ENCODE results near the gene ARL2.
"Not testable (repeated sequence)": the region's sequence is repeated elsewhere in the genome, so short reads cannot be mapped to it uniquely, and the experiment has no call there.

The ARL2 gene

DNA sequence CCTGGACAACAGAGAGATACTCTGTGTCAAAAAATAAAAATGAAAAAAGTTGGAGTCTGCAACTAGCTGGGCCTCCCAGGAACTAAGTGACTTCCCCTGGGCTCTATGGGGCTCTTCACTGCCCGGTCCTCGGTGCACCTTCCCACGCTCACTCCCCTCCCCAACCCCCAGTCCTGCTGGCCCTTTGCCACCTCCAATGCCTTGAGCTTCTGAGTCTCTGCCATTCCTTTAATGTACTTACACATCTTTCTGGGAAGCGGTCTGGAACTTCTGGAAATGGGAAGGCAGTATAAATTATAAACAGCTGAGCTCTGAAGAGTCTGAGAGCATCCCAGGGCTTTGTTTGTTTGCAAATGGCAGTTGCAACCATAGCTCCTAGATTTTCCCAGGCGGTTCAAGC lies 11.3 kb upstream of the ARL2 start:
- TF ChIP-seq, protein P1, sequence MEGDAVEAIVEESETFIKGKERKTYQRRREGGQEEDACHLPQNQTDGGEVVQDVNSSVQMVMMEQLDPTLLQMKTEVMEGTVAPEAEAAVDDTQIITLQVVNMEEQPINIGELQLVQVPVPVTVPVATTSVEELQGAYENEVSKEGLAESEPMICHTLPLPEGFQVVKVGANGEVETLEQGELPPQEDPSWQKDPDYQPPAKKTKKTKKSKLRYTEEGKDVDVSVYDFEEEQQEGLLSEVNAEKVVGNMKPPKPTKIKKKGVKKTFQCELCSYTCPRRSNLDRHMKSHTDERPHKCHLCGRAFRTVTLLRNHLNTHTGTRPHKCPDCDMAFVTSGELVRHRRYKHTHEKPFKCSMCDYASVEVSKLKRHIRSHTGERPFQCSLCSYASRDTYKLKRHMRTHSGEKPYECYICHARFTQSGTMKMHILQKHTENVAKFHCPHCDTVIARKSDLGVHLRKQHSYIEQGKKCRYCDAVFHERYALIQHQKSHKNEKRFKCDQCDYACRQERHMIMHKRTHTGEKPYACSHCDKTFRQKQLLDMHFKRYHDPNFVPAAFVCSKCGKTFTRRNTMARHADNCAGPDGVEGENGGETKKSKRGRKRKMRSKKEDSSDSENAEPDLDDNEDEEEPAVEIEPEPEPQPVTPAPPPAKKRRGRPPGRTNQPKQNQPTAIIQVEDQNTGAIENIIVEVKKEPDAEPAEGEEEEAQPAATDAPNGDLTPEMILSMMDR (IDR thresholded peaks at IDR 0.05; ENCODE audit: insufficient read depth, low read length) = no peak
- TF ChIP-seq SPI1 (IDR thresholded peaks at IDR 0.05; ENCODE audit: borderline replicate concordance, low read depth) = no peak
- no peak for TF ChIP-seq GABPA (IDR thresholded peaks at IDR 0.05; ENCODE audit: low read depth)
- TF ChIP-seq, protein P2, sequence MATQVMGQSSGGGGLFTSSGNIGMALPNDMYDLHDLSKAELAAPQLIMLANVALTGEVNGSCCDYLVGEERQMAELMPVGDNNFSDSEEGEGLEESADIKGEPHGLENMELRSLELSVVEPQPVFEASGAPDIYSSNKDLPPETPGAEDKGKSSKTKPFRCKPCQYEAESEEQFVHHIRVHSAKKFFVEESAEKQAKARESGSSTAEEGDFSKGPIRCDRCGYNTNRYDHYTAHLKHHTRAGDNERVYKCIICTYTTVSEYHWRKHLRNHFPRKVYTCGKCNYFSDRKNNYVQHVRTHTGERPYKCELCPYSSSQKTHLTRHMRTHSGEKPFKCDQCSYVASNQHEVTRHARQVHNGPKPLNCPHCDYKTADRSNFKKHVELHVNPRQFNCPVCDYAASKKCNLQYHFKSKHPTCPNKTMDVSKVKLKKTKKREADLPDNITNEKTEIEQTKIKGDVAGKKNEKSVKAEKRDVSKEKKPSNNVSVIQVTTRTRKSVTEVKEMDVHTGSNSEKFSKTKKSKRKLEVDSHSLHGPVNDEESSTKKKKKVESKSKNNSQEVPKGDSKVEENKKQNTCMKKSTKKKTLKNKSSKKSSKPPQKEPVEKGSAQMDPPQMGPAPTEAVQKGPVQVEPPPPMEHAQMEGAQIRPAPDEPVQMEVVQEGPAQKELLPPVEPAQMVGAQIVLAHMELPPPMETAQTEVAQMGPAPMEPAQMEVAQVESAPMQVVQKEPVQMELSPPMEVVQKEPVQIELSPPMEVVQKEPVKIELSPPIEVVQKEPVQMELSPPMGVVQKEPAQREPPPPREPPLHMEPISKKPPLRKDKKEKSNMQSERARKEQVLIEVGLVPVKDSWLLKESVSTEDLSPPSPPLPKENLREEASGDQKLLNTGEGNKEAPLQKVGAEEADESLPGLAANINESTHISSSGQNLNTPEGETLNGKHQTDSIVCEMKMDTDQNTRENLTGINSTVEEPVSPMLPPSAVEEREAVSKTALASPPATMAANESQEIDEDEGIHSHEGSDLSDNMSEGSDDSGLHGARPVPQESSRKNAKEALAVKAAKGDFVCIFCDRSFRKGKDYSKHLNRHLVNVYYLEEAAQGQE (IDR thresholded peaks at IDR 0.05; ENCODE audit: insufficient replicate concordance, low read depth) = no peak
- TF ChIP-seq POLR2AphosphoS5 (IDR thresholded peaks at IDR 0.05; ENCODE audit: low read depth) = no peak
- Histone ChIP-seq H3K27ac (replicated peaks) (no peak overlapping the region), H3K27me3 (ENCODE audit: insufficient read depth, poor library complexity, severe bottlenecking) (no peaks in the 10 kb centered on the region), H3K4me3 (replicated peaks; ENCODE audit: insufficient read depth, low read length) (no peak overlapping the region)
- no peak for DNase-seq (ENCODE audit: low read depth in 1 of 2, low spot score in 1 of 2)

DNA sequence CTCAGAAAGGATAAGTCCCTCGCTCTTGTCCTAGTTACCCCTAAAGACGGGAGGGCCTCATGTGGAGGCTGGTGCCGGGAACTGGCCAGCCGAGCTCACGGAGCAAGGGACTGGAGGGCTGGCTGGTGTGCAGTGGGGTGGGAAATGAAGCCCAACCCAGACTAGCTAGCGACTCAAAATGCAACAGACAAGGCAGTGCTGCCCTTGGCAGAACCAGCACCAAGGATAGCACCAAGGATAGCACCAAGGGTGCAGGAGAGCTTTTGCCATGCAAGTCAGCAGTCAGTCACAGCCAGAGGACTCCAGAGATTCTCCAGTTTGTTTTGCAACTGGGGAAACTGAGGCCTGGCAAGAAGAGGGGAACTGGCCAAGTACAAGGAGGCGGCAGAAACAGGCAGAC lies 10.7 kb upstream of the ARL2 start:
- Histone ChIP-seq H3K4me3 (replicated peaks; ENCODE audit: insufficient read depth, low read length) (no peak overlapping the region), H3K27me3 (ENCODE audit: insufficient read depth, poor library complexity, severe bottlenecking) (no peaks in the 10 kb centered on the region), H3K27ac (replicated peaks) (no peak overlapping the region)
- DNase-seq (ENCODE audit: low read depth in 1 of 2, low spot score in 1 of 2) = no peak
- TF ChIP-seq, protein P2 (IDR thresholded peaks at IDR 0.05; ENCODE audit: insufficient replicate concordance, low read depth) = peak; percentile 91
- no peak for TF ChIP-seq SPI1 (IDR thresholded peaks at IDR 0.05; ENCODE audit: borderline replicate concordance, low read depth)

DNA sequence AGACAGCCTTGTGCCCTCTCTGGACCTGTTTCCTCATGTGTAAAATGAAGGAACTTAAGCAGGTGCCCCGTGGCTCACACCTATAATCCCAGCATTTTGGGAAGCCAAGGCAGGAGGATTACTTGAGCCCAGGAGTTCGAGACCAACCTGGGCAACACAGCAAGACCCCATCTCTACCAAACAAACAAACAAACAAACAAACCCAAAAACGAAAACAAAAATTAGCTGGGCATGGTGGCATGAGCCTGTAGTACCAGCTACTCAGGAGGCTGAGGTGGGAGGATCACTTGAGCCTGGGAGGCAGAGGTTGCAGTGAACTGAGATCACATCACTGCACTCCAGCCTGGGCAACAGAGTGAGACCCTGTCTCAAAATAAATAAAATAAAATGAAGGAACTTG lies 10.0 kb upstream of the ARL2 start:
- DNase-seq (ENCODE audit: low read depth in 1 of 2, low spot score in 1 of 2); H3K4me3 ChIP-seq (replicated peaks; ENCODE audit: insufficient read depth, low read length); H3K27me3 ChIP-seq (ENCODE audit: insufficient read depth, poor library complexity, severe bottlenecking); H3K27ac ChIP-seq (replicated peaks): not testable (repeated sequence)

DNA sequence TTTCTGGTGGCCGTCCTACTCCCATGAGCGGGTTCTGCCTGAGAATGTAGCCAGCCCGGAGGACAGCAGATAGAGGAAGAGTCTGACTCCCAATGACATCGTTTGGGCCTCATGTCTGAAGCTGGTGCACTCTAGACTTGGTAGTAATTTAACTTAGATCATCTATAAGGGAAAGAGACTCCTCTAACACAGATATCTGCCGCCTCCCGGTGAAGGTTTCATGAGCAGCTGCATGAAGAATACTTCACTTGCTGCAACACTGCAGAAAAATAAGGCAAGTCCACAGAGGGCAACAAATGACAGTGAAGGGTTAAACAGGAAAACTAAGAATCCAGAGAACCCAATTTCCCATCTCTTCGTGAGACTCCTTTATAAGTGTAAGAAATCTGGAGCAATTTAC lies 5.9 kb upstream of the ARL2 start:
- Histone ChIP-seq H3K27ac (replicated peaks) (no peak overlapping the region), H3K4me3 (replicated peaks; ENCODE audit: insufficient read depth, low read length) (no peak overlapping the region), H3K27me3 (ENCODE audit: insufficient read depth, poor library complexity, severe bottlenecking) (no peaks in the 10 kb centered on the region)
- TF ChIP-seq, protein P1 (IDR thresholded peaks at IDR 0.05; ENCODE audit: insufficient read depth, low read length) = no peak
- TF ChIP-seq, protein P2 (IDR thresholded peaks at IDR 0.05; ENCODE audit: insufficient replicate concordance, low read depth) = no peak
- DNase-seq (ENCODE audit: low read depth in 1 of 2, low spot score in 1 of 2) = no peak

All from HL-60 (cell line).